Dermis blood vessel endothelial cell (primary cell): ENCODE measurements around the gene DHRS3. TPM values are rescaled to one million over a fixed set of nuclear protein-coding genes. Genes with fewer than 3 reads are reported as not detected.

Experiments
- DNase-seq: peaks from one replicate; pipeline ENCODE4 v3.0.0; 2010
- total RNA-seq: library from RNA; depleted of rRNA; stranded (reverse); fragments of >200 nt; gene quantifications from 2 replicates; pipeline ENCODE4 v1.2.3, GENCODE V29; 2014

The DHRS3 gene
- total RNA-seq, 1 donor from 2014 or later: 121 TPM

DNA sequence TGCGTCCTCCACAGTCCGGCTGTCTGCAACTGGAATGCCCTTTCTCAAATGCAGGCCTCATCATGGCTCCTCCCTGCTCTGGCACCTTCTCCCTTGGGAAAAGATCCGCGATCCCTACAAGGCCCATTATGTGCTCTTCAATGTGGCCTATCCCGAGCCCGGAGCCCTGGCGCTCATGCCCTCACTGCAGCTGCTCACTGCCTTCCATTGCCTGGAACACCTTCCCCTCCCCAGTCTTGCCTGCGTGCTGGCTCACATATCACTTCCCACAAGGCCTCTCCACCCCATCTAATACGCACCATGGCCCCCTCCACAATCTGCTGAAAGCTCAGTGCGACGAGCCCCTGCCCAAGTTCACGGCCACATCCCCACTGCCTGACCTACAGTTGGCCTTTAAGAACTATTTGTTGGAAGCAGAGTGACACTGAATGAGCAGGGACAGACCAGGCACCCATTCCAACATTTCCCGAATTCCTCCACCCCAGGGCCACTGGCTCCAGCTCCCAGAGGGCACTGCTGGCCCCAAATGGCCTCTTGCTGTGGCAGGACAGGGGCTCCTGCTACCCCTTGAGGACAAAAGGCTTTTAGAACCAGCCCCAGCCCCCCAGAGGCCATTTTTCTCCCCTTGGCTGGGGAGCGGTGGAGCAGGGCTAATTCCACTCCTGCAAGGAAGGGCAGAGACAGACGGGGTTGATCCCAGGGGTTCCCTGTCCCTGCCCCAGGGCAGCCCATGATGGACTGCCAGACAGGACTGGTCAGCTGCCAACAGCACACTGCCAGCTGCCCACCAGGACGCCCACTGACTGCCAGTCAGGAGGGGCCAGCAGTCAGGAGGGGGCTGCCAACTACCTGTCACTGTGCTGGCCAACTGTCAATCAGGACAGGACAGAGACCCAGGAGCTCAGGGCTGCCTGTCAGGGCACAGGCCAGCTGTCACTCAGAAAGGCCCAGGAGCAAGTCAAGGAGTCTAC is 64.8 kb downstream of the DHRS3 start:
- DNase-seq: no peak

- no peak for DNase-seq
These were observed 65.7 kb downstream of the DHRS3 start for GRCh38 chr1:12552111-12552888.

DNA sequence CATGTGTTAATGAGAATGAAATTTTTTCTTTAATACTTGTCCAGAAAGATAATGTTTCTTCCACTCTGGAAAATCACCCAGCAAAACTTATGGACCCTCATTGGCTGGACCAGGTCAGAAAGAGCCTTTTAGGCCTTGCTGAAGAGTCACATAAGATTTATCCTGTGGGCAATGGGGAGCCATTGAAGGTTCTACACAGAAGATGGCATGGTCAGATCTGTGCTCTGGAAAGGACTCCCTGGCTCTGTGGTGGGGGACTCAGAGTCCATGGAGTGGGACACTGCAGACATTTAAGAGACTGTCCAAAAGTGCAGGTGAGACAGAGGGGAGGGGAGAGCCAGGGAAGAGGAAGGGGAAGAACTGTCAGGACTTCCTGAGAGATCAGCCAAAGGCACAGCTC is 66.4 kb downstream of the DHRS3 start:
- DNase-seq: no peak

DNA sequence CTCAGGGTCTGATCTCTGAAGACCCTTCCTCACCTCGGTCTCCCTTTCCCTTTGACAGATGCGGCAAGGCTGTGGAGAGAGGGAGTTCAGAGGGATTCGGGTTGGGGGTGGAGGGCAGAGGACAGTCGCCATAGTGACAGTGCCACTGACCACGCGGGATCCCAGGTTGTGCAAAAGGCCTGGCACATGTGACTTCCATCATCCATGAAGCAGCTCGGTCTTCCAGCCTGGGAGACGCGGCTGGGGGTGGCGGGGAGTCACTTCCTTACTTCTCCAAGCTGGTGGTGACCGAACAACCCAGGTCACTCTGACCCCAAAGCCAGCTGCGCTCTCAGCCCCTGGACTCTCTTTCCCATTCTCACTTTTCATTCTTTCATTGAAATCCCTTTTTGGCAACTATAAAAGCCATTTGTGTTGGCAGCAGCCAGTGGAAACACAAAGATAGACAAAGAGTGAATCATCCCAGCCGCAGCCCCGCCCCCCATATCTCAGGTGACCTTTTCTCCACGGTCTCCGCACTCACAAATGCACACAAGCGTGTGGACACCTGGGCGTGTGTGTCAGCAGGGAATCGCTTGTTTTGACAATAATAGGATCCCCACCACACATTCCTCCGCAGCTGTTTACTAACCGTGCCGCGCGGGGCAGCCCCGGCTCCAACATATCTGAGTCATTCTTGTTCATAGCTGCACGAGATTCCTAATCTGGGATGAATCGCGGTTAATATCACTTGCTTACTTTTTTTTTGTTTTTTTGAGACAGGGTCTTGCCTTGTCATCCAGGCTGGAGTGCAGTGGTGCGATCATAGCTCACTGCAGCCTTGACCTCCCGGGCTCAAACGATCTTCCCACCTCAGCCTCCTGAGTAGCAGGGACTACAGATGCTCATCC is 68.3 kb downstream of the DHRS3 start:
- DNase-seq: peak; percentile 85

DNA sequence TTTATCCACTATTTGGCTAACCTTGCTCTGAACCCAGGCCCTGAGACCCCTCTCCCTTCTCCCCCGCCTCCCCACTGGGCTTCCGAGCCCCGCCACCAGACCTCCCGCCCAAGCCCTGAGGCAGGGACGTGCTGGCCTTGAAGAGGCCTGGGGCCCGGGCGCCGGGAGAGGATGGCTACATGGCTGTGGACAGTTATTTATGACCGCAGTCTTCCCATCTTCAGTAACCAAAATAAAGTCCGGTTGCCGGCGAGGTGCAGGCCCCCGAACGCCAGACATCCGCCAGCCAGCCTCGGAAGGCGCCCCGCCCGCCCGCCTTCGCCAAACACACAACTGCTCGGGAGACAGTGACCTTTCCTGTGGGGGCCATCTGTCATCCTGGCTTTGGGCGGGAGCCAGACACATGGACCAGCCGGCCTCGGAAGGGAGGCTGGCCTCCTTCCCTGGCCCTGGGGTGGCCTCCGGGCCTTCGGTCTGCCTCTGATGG is 69.0 kb downstream of the DHRS3 start:
- no peak for DNase-seq

GRCh38 chr1:12548279-12548972 is 69.6 kb downstream of the DHRS3 start:
- no peak for DNase-seq

DNA sequence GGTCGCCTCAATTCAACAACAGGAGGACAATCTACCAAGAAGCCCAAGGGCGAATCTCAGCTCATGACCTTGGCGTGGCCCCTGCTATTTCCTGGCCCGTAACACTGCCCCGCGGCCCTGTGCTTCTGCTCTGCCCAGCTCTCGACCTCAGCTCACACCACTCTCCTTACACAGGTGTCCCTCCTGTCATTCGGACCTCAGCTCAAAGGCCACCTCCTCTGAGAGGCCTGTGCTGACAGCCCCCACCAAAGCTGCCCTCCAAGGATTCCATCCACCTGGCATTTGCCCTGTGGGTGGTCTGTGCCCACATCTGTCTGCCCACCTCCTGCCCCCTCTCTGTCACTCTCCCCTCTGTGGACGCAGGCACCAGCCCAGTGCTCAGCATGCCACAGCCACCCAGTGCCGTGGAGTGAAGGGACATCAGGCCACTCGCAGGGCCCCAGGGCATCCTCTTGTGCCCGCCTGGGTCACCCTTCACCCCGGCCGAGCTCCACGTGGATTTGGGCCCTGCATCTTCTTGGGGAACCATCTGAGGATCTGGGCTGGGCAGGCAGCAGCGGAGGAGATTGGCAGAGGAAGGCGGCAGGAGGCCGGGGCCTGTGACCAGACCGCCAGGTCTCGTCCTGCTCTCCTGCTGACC is 70.3 kb downstream of the DHRS3 start:
- DNase-seq: no peak

GRCh38 chr1:12546771-12547585 is 71.0 kb downstream of the DHRS3 start:
- no peak for DNase-seq

GRCh38 chr1:12544992-12545391 is 73.0 kb downstream of the DHRS3 start:
- peak; percentile 64 for DNase-seq

DNA sequence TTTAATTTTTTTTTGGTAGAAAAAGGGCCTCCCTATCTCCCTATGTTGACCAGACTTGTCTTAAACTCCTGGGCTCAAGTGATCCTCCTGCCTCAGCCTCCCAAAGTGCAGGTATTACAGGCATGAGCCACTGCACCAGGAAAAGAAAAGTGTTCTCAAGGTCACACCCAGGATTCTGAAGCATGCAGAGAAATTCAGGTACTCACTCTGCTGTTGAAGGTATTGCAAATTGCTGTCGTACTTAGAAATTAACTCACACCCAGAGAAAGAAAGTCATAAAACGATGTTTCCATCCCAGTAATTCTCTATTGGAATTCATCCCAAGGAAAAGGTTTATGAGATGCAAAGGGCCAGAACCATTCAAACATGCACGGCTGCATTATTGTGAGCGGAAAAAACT is 73.7 kb downstream of the DHRS3 start:
- no peak for DNase-seq

DNA sequence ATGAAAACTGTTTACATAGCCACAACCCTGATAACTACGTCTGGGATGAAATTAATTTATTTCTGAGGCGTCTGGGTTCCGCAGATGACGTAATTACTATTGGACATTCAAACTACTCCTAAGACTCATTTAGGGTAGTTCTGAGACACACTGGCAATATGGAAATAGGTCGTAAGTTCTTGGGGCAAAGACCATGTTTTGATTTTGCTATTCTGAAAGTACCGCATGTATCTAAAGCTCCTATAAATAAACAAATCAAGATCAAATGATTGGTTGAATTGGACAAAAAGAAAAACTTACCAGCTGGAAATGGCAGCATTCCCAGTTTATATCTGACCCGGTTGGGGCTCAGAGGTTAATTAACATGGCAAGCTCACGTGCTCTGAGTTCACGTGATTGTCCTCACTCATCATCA is 74.3 kb downstream of the DHRS3 start:
- DNase-seq: no peak

DNA sequence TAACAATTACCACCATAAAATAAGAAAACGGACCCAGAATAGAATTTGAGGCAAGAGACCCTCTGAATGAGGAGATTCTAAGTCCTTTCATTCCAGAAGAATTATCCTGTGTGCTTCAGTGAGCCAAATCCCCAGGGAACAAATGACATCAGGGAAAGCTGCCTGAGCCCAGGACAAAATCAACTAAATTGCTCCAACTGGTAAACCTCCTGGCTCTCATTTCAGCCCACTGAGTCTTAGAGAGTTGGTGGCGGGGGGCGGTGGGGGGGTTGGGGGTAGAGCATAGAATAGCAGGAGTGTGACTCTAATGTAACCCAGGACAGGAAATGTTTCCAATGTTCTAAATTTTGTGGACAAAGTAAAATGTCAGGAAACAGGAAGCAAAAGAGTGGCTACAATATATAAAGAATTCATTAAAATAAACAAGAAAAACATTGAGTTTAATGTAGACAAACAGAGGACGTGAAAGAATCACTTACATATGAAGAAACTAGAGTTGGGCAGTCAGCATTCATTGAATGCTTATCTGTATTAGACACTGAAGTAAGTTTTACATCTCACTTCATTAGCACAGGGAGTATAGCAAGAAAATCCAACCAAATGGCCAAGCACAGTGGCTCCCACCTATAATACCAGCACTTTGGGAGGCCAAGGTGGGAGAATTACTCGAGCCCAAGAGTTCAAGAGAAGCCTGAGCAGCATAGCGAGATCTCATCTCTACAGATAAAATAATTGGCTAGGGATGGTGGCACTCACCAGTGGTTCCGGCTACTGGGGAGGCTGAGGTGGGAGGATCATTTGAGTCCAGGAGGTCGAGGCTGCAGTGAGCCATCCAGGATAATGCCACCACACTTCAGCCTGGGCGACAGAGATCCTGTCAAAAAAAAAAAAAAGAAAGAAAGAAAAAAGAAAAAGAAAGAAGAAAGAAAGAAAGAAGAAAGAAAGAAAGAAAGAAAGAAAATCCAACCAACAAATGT is 75.1 kb downstream of the DHRS3 start:
- DNase-seq: no peak

GRCh38 chr1:12542138-12542465 is 75.9 kb downstream of the DHRS3 start:
- DNase-seq: no peak

DNA sequence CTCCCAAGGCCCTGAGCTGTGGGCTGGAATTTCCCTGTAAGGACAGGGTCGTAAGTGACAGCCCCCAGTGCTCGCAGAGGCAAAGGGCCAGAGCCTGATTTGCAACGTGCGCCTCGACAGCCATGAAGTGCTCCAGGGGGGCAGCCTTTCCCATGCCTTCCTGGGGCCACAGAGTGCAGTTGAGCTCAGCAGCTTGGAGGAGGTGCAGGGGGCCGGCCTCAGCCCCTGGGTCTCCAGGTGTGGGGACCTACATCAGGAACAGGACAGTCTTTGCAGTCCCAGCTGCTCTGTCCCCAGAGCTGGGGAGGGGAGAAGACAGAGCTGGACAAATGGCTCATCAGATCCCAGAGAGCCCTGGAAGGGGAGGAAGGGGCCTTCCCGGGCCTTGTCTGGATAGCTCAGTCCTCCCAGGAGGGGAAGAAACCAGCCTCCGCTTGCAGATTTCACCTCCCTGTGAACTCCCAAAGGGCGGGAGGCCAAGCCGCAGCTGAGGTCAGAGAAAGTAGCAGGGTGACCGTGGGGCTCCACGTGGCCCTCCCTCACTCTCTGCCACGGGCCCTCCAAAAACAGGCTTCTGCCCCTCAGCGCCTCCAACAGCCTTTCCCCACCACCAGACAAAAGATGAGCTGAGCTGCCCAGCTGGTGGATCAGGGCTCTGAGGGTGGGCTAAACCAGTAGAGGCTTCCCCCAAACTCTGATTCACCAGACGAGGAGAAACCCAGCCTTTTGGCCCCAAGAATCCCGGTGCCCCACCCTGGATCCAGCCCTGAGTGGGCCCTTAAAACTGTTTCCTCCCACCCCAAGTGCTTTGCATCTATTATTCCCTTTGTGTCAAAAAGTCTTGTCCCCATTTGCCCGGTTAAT is 76.5 kb downstream of the DHRS3 start:
- no peak for DNase-seq

DNA sequence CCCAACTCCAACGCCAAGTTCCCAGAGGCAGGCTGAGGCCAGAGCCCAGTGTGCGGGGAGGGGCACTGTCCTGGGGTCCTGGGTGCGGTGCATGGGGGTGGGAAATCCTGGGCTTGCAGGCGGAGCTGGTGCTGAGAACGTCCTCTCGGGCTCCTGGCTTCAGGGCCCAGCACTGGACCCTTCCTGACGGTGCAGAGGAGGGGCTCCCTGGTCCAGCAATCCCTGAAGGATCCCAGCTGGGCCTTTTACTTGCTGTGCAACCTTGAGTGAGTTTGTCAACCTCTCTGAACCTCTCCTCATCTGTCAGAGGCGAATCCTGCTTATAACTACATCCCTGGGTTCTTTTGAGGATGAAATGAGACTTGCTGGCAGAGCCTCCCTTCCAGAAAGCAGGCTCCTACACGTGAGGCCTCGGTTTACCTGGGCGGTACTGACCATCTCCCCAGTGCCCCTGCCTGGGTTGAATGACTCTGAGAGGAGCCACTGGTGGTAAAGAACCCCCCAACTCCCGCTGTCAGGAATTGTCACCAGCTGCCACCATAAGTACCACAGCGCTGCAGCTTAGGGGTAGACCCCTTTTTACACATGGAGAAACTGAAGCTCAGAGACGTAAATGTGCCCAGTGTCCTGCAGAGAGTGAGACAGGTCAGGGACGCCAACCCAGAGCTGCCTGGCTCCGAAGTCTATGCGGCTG is 77.3 kb downstream of the DHRS3 start:
- no peak for DNase-seq

GRCh38 chr1:12539705-12540579 is 78.1 kb downstream of the DHRS3 start:
- peak; percentile 37 for DNase-seq

GRCh38 chr1:12539320-12539704 is 78.7 kb downstream of the DHRS3 start:
- no peak for DNase-seq
